GM21367 (cell line): ENCODE data around the gene CIC.
"Not testable (repeated sequence)": the region's sequence is repeated elsewhere in the genome, so short reads cannot be mapped to it uniquely, and the experiment has no call there.

Source experiments
- ATAC-seq: cut with Tn5 transposase; IDR thresholded peaks from one replicate; pipeline ENCODE4 v1.9.1; 2021; ENCODE audit not compliant: unreplicated experiment

The CIC gene

DNA sequence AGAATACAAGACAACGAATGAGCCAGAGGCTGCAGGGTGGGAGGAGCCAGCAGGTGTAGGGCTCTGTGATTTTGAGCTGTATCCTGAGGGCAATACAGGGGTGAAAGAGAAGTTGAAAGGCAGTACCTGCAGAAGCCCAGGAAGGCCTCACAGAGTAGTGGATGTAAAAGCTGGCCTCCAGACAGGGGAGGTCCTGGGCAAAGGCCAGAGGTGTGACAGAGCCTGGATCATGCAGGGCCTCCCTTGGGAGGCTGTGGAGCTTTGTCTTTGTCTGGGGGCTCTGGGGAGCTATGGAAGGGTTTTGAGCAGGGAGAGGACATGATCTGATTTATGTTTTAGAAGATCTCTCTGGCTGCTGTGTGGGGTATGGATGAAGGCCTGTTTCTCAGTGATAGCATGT is 59.1 kb downstream of the CIC start:
- ATAC-seq: no peak

DNA sequence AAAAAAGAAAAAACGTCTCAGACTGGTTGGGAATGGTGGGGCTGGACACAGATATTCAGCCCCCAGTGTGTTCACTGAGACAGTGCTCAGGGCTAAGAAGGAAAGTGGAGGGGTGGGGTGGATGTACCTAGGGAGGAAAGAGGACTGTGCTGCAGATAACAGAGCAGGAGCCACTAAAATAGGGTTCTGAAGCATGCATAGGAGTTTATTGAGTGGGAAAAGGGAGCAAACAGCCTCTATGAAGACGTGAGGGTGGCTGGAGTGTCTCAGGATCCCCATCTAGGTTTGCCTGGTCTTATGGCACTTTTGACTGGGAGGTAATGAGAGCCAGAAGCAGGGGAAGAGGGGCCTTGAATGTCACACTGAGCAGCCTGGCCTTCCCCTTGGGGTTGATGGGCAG is 59.8 kb downstream of the CIC start:
- no peak for ATAC-seq

DNA sequence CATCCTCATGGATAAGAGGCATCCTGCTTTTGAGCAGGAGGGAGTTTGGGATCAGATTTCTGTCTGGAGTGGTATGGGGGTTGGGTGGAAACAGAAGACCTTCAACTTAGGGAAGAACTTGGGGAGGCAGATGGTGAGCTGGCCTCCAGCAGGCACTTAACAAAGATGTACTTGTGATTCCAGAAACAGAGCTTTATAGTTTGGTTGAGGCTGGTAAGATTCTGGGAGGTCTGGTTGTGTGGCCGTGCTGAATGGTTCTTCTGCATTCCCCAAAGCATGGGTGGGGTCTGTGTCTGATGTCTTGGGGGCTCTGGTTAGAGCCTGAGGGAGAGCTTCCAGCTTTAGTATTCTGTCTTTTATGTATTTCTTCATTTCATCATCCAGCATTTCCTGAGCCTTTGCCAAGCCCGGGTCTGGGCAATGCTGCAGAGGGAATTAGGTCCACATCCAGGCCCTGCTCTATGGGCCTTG is 61.2 kb downstream of the CIC start:
- no peak for ATAC-seq

DNA sequence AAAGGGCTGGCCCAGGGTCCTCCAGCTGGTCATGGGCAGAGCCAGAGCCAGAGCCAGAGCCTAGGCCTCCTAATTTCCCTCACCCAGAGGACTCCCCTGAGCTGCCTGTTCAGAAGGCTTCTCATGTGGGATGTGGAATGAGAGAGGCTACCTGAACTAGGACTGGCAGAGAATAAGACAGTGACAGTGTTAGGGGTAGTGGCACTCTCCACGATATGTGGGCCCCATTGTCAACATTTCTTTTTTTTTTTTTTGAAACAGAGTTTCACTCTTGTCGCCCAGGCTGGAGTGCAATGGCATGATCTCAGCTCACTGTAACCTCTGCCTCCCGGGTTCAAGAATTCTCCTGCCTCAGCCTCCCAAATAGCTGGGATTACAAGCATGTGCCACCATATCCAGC is 62.3 kb downstream of the CIC start:
- not testable (repeated sequence) for ATAC-seq

DNA sequence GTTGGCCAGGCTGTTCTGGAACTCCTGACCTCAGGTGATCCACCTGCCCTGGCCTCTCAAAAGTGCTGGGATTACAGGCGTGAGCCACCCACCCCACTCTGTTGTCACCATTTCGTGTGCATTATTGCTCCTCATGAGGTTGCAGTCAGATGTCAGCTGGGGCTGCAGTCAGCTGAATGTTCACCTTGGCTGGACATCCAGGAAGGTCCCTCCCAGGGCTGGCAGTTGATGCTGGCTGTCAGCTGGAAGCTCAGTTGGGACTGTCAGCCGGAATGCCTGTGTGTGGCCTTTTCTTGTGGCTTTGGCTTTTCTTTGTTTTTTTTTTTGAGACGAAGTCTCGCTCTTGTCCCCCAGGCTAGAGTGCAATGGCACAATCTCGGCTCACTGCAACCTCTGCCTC is 63.0 kb downstream of the CIC start:
- ATAC-seq: no peak

DNA sequence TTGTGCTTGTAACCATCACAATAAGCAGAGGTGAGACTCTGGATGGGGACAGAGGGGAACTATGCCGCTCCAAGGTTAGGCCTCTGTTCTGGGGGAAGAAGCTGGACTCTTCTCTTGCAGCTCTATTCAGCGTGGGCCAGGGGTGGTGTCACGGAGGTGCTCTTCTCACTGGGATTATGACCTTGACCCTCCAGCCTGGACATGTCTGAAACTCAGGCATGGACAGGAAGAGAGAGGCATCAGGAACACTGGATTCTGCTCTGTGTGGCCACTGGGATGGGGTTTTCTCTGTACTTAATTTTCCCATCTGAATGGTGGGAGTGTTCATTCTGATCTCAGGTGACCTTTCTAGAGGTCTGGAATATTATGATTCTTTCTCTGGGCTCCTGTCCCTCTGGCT is 64.0 kb downstream of the CIC start:
- no peak for ATAC-seq

DNA sequence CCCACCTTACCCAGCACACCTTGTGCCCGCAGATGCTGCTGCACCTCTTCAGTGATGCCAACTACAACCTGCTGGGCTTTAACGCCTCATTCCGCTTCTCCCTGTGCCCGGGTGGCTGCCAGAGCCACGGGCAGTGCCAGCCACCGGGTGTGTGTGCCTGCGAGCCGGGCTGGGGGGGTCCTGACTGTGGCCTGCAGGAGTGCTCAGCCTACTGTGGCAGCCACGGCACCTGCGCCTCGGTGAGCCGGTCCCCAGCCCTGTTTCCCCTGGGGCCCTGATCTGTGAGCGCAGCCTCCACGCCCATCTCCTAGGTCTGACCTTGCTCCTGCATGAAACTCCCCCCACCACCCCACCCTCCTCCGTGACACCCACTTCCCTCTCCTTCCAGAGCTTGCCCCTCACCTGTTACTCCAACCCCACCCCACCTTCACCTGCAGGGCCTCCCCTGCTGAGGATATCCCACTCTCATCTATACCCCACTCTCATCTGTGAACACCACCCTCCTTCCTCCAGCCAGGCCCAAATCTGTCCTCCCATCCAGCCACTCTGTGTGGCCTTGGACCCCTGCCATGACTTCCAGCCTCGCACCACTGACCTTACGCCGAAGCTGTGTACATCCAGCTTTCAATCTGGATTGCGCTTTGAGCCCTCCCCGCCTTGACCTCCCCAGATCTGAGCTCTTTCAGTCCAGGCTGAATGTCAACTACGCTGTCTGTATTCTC is 65.1 kb downstream of the CIC start:
- ATAC-seq: no peak

DNA sequence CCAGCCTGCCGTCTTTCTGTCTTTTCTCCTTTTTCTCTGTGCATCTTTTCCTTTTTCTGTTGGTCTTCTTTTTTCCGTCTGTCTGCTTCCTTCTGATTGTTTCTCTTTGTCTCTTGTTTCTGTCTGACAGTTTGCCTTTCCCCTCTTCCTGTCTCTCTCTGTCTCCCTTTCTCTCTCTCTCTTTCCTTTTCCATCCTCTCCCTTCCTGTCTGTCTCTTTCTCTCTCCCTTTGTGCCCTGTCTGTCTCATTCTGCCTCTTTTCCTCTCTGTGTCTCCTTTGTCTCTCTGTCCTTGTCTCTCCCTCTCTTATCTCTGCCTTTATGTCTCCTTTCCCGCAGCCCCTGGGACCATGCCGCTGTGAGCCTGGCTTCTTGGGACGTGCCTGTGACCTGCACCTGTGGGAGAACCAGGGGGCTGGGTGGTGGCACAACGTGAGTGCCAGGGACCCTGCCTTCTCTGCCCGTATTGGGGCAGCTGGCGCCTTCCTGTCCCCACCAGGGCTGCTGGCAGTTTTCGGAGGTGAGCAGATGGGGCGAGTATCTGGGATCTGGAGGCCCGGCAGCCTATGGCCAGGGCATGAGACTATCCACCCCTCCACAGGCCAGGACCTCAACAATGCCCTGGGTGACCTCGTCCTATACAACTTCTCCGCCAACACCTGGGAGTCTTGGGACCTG is 65.8 kb downstream of the CIC start:
- no peak for ATAC-seq

DNA sequence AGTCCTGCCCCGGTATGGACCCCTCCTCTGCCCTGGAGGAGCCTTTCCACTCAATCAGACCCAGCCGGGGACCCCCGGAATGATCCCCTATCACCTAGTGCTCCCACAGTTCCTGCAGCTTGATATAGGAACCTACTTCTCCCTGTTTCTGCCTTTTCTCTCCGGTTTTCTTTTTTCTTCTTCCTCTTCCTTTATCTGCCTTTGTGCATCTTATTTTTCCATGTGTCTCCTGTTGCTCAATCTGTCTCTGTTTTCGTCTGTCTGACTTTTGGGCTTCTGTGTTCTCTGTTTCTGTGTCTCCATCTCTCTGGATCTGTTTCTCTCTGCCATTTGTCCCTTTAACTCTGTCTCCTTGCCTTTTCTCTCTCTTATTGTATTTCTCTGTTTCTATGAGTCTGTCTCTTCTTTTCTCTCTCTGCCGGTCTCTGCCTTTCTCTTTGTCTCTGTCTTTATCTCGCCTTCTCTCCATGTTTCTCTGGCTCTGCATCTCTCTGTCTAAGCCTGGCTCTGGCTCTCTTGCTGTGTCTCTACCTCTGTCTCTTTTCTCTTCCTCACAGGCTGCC is 66.4 kb downstream of the CIC start:
- ATAC-seq: no peak

DNA sequence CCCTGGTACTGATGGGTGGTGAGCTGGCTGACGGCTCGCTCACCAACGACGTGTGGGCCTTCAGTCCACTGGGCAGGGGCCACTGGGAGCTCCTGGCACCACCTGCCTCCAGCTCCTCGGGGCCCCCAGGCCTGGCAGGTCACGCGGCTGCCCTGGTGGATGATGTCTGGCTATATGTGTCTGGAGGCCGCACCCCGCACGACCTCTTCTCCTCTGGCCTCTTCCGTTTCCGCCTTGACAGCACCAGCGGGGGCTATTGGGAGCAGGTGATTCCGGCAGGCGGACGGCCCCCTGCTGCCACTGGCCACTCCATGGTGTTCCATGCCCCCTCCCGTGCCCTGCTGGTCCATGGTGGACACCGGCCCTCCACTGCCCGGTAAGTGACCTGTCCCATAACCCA is 66.9 kb downstream of the CIC start:
- ATAC-seq: no peak

DNA sequence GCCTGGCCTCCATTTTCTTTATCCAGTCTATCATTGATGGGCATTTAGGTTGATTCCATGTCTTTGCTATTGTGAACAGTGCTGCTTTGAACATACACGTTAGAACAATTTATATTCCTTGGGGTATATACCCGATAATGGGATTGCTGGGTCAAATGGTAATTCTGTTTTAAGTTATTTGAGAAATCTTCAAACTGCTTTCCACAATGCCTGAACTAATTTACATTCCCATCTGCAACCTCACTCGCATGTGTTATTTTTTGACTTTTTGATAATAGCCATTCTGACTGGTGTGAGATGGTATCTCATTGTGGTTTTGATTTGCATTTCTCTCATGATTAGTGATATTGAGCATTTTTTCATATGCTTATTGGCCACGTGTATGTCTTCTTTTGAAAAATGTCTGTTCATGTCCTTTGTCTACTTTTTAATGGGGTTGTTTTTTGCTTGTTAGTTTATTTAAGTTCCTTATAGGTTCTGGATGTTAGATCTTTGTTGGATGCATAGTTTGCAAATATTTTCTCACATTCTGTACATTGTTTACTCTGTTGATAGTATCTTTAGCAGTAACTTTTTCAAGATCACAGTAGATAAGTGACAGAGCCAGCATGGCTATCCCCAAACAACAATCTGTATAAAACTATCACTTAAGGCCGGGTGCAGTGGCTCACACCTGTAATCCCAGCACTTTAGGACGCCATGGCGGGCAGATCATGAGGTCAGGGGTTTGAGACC is 70.2 kb downstream of the CIC start:
- not testable (repeated sequence) for ATAC-seq

DNA sequence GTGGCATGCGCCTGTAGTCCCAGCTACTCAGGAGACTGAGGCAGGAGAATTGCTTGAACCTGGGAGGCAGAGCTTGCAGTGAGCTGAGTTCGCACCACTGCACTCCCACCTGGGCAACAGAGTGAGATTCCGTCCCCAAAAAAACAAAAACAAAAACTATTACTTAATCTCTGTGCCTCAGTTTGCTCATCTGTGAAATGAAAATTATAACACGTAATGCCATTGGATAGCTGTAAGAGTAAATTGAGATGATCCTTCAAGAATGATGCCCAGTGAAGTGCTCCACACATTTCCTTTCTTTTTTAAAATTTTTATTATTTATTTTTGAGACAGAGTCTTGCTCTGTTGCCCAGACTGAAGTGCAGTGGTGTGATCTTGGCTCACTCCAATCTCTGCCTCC is 70.9 kb downstream of the CIC start:
- not testable (repeated sequence) for ATAC-seq

DNA sequence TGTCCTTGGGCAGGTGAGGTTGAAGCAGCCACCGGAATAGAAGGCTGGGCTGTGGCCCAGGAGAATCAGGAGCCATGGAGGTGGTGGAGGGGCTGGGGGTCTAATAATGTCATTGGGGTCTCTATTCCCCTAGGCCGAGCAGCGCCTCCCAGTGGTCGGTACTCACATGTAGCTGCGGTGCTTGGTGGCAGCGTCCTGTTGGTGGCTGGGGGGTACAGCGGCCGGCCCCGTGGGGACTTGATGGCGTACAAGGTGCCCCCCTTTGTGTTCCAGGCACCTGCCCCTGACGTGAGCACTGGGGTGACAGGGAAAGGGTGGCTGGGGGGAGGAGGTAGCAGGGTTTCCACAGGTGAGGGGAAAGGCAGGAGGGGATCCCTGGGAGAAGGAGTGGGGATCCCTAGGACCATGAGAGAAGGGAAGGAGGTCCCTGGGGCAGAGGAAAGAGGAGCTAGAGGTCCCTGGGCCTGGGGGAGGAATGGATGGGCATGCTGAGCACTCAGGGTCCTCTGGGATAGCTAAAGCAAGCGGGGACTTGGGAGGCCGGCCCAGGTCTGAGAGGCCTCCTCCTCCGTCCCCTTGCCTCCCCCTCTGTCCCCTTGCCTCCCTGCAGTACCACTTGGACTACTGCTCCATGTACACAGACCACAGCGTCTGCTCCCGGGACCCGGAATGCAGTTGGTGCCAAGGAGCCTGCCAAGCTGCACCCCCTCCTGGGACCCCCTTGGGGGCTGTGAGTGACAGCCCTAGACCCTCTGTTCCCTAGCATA is 74.5 kb downstream of the CIC start:
- ATAC-seq: no peak

DNA sequence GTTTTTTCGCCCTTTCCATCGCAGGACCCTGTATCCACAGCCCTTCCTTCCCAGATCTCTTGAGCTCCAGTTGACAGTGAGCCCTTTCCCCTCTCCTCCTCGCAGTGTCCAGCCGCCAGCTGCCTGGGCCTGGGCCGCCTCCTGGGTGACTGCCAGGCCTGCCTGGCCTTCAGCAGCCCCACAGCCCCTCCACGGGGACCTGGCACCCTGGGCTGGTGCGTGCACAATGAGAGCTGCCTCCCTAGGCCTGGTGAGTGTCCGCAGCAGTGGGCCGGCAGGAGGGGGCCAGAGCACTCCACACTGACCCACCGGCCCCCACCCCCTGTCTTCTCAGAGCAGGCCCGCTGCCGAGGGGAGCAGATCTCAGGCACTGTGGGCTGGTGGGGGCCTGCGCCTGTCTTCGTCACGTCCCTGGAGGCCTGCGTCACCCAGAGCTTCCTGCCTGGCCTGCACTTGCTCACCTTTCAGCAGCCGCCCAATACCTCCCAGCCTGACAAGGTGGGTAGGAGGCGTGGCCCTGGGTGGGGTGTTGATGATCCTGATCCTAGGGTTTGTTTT is 75.4 kb downstream of the CIC start:
- ATAC-seq: no peak
